Neural crest cell (in vitro differentiated cells): Measurements from ENCODE around the gene SOCS6. TPM values are rescaled to one million over a fixed set of nuclear protein-coding genes. Genes with fewer than 3 reads are reported as not detected.
"Not testable (repeated sequence)": the region's sequence is repeated elsewhere in the genome, so short reads cannot be mapped to it uniquely, and the experiment has no call there.

Source experiments
- DNase-seq: peaks from one replicate; pipeline ENCODE4 v3.0.0; 2021; ENCODE audit warnings: low read depth, mixed read lengths, low spot score
- H3K27ac Mint-ChIP-seq: one replicate; pipeline ENCODE4 v1.8.0; 2021; ENCODE audit warnings: mild to moderate bottlenecking, mixed read lengths; ENCODE audit not compliant: unreplicated experiment
- H3K27me3 Mint-ChIP-seq: 2 replicates; pipeline ENCODE4 v1.8.0; 2021; ENCODE audit warnings: low read depth, mild to moderate bottlenecking, mixed read lengths
- H3K36me3 Mint-ChIP-seq: 2 replicates; pipeline ENCODE4 v1.8.0; 2021; ENCODE audit warnings: low read depth, mild to moderate bottlenecking, mixed read lengths
- H3K4me1 Mint-ChIP-seq: 2 replicates; pipeline ENCODE4 v1.8.0; 2021; ENCODE audit warnings: mixed read lengths
- H3K4me3 Mint-ChIP-seq: one replicate; pipeline ENCODE4 v1.8.0; 2021; ENCODE audit warnings: mild to moderate bottlenecking, mixed read lengths
- H3K9me3 Mint-ChIP-seq: 2 replicates; pipeline ENCODE4 v1.8.0; 2021; ENCODE audit warnings: mixed read lengths
- total RNA-seq: library from RNA; stranded (reverse); gene quantifications from 2 replicates; pipeline ENCODE4 v1.2.1, GENCODE V29; 2021
- TF ChIP-seq, protein P1 (sequence below): fragments of 200-600 bp; sonication (generic); conservative IDR thresholded peaks from 2 replicates; pipeline ENCODE4 v1.5.0; 2021; ENCODE audit warnings: antibody characterized with exemption, mild to moderate bottlenecking

Gene SOCS6
- total RNA-seq, 1 donor from 2014 or later: 28.9 TPM

DNA sequence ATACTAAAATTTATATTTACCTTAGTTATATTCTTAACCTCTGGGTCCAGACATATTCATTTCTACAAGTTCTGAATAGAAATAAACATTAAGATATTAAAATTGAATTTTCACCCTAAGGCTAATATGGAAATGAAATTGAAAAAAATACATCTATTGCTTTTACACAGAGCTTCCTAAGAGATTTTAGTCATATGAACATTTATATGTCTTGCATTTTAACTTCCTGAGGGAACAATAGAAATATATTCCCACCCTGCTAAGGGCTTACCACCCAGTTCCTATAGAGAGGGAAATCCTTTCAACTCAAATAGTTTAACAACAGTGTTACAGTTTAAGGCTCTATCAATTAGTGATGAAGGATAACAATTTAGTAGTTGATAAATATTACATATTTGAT, 60.5 kb downstream of the SOCS6 start:
- H3K4me1 Mint-ChIP-seq: no peaks in the 10 kb centered on the region
- no peak overlapping the region for H3K4me3 Mint-ChIP-seq
- H3K27me3 Mint-ChIP-seq: no peaks in the 10 kb centered on the region
- no peak overlapping the region for H3K27ac Mint-ChIP-seq
- peaks cover 2% of the 10 kb centered on the region for H3K9me3 Mint-ChIP-seq
- peaks cover 28% of the 10 kb centered on the region for H3K36me3 Mint-ChIP-seq
- no peak for DNase-seq
- TF ChIP-seq, protein P1, sequence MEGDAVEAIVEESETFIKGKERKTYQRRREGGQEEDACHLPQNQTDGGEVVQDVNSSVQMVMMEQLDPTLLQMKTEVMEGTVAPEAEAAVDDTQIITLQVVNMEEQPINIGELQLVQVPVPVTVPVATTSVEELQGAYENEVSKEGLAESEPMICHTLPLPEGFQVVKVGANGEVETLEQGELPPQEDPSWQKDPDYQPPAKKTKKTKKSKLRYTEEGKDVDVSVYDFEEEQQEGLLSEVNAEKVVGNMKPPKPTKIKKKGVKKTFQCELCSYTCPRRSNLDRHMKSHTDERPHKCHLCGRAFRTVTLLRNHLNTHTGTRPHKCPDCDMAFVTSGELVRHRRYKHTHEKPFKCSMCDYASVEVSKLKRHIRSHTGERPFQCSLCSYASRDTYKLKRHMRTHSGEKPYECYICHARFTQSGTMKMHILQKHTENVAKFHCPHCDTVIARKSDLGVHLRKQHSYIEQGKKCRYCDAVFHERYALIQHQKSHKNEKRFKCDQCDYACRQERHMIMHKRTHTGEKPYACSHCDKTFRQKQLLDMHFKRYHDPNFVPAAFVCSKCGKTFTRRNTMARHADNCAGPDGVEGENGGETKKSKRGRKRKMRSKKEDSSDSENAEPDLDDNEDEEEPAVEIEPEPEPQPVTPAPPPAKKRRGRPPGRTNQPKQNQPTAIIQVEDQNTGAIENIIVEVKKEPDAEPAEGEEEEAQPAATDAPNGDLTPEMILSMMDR: no peak

DNA sequence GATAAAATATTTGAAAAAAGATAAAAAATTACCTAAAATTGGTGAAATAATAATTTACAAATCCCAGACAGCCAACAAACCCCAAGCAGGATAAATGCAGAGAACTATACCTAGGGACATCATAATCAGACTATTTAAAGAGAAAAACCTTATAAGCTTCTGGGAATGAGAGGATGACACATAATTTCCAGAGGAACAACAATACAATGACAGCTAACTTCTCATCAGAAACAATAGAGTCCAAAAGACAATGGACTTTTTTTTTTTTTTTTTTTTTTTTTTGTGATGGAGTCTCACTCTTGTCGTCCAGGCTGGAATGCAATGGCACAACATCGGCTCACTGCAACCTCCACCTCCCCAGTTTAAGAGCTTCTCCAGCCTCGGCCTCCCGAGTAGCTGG, 65.2 kb downstream of the SOCS6 start:
- Mint-ChIP-seq H3K9me3 (peaks cover 14% of the 10 kb centered on the region), H3K4me1 (no peaks in the 10 kb centered on the region), H3K27me3 (no peaks in the 10 kb centered on the region), H3K4me3 (no peak overlapping the region), H3K36me3 (peaks cover 21% of the 10 kb centered on the region), H3K27ac (no peak overlapping the region)
- no peak for DNase-seq
- TF ChIP-seq, protein P1: no peak

DNA sequence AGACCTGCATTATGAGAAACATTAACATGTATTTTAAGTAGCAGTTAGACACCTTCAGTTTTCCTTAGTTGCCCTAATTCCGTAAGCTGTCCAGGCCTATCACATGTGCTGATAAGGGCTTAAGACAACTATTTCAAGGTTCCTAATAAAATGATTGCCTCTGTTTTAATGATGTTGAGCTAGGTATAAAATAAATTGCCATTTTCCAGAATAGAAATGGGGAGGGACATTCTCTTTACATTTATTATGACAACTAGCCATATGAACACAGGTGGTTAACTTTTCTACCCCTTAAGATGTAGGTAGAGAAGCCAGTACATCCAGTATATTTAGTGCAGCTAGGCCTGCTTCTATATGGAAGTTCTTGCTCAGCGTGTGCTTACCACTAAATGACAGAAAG, 65.9 kb downstream of the SOCS6 start:
- no peaks in the 10 kb centered on the region for H3K4me1 Mint-ChIP-seq
- H3K4me3 Mint-ChIP-seq: no peak overlapping the region
- no peak for DNase-seq
- no peaks in the 10 kb centered on the region for H3K27me3 Mint-ChIP-seq
- TF ChIP-seq, protein P1: no peak
- peaks cover 14% of the 10 kb centered on the region for H3K9me3 Mint-ChIP-seq
- H3K36me3 Mint-ChIP-seq: peaks cover 21% of the 10 kb centered on the region
- no peak overlapping the region for H3K27ac Mint-ChIP-seq

DNA sequence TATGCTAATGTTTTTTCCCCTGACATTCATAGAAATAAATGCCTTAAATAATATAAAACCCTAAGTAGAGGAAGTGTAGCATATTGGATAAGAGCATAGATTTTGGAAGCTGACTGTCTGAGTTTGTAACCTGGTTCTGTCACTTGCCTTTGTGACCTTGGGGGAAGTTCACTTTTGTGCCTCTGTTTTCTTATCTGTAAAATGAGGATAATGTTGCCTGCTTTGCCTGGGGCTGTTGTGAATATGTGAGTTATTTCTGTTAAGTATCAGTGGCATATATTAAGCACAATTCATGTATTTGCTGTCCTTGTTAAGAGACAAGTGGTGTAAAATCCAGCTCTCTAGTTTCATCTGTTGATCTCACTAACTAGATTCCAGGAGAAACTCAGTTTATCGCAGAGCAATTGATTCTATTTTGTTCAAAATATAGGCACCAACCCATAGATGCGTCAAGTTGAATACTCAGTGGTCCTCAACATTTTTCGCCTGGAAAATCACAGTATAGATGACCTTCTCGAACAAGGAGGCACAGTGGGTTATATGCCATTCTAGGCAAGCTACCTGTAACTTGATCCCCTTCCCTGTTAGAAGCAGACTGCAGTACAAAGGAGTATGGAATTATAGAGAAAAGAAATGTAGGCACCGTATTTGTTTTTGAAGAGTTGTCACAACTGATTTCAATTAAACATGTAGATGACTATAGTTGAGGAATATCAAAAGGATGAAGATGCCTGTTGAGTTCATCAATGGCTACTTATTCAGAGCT, 67.0 kb downstream of the SOCS6 start:
- TF ChIP-seq, protein P1: no peak
- Mint-ChIP-seq H3K27me3 (no peaks in the 10 kb centered on the region), H3K27ac (no peak overlapping the region), H3K9me3 (peaks cover 14% of the 10 kb centered on the region), H3K4me1 (no peaks in the 10 kb centered on the region), H3K4me3 (no peak overlapping the region), H3K36me3 (peaks cover 21% of the 10 kb centered on the region)
- DNase-seq: no peak

DNA sequence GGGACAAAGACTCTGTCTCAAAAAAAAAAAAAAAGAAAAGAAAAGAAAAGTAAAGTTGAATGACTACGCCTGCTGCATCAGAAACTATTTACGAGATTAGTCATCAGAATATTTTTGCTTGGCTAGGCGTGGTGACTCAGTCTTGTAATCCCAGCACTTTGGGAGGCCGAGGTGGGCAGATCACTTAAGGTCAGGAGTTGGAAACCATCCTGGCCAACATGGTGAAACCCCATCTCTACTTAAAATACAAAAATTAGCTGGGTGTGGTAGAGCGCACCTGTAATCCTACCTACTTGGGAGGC, 69.2 kb downstream of the SOCS6 start:
- H3K4me1 Mint-ChIP-seq, H3K27ac Mint-ChIP-seq, H3K4me3 Mint-ChIP-seq, H3K27me3 Mint-ChIP-seq, DNase-seq: not testable (repeated sequence)
- H3K36me3 Mint-ChIP-seq: peaks cover 14% of the 10 kb centered on the region
- H3K9me3 Mint-ChIP-seq: peaks cover 14% of the 10 kb centered on the region

DNA sequence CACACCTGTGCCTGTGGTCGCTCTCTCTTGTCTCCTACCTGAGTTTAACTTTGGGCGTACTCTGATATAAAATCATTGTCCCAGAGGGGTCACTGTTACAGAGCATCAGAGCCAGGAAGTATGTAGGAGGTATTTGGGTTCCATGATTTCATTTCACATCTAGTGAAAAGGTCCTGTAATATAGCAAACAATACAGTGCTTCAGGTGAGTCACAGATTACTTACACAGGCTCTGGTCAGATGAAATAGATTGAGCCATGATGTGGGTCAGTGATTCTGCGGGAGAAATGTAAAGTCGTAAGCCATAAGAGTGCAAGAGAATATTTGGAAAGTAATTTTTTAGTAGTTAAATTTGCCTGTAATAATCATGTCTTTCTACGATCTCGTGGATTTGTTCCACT, 70.2 kb downstream of the SOCS6 start:
- TF ChIP-seq, protein P1: no peak
- no peak overlapping the region for H3K27ac Mint-ChIP-seq
- no peak overlapping the region for H3K4me3 Mint-ChIP-seq
- no peak for DNase-seq
- peaks cover 14% of the 10 kb centered on the region for H3K9me3 Mint-ChIP-seq
- H3K36me3 Mint-ChIP-seq: peaks cover 11% of the 10 kb centered on the region
- H3K27me3 Mint-ChIP-seq: no peaks in the 10 kb centered on the region
- H3K4me1 Mint-ChIP-seq: no peaks in the 10 kb centered on the region
